ENCODE measurements around the gene OGFOD2. TPM values are rescaled to one million over a fixed set of nuclear protein-coding genes. Genes with fewer than 3 reads are reported as not detected.

Gene OGFOD2
- total RNA-seq, 1 experiment from 2014 or later = 16.3 TPM

- H3K9me3 ChIP-seq (replicated peaks) = no peaks in the 10 kb centered on the region
- no peak for DNase-seq (ENCODE audit: low read depth in 1 of 2, low spot score in 2 of 2)
Observed at GRCh38 chr12:122990961-122991622, 16.0 kb downstream of the OGFOD2 start.

GRCh38 chr12:122991623-122992275 lies 16.7 kb downstream of the OGFOD2 start:
- no peak for DNase-seq (ENCODE audit: low read depth in 1 of 2, low spot score in 2 of 2)
- no peak overlapping the region for H3K4me3 ChIP-seq
- no peak overlapping the region for H3K27ac ChIP-seq
- no peaks in the 10 kb centered on the region for H3K36me3 ChIP-seq
- H3K9me3 ChIP-seq (replicated peaks) = no peaks in the 10 kb centered on the region
- no peaks in the 10 kb centered on the region for H3K27me3 ChIP-seq (replicated peaks)
- H3K4me1 ChIP-seq (replicated peaks) = no peaks in the 10 kb centered on the region

More at GRCh38 chr12:122990961-122991622, 16.0 kb downstream of the OGFOD2 start:
- no peaks in the 10 kb centered on the region for H3K4me1 ChIP-seq (replicated peaks)
- H3K27ac ChIP-seq = no peak overlapping the region
- no peaks in the 10 kb centered on the region for H3K27me3 ChIP-seq (replicated peaks)
- no peak overlapping the region for H3K4me3 ChIP-seq
- H3K36me3 ChIP-seq = no peaks in the 10 kb centered on the region

DNA sequence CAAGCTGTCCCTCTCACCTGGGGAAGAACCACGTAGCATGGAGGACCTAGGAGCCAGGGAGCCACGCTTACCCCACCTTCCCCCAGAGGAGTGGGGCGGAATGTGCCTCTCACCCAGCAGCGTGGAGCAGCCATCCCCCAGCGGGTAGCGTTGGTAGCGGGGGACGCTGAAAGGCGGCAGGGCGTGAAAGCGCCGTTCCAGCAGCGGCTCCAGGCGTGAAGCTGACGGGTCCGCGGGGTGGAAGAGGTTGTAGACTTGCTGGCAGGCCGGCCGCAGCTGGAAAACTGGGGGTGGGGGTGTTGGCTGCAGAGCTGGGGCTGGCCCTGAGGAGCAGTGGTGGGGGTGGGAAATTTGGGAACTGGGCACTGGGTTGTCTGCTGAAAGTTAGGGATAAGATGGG lies 17.3 kb downstream of the OGFOD2 start:
- Histone ChIP-seq H3K27ac (no peak overlapping the region), H3K36me3 (no peaks in the 10 kb centered on the region), H3K27me3 (replicated peaks) (no peaks in the 10 kb centered on the region), H3K9me3 (replicated peaks) (no peaks in the 10 kb centered on the region), H3K4me3 (no peak overlapping the region), H3K4me1 (replicated peaks) (no peaks in the 10 kb centered on the region)
- DNase-seq (ENCODE audit: low read depth in 1 of 2, low spot score in 2 of 2) = no peak

DNA sequence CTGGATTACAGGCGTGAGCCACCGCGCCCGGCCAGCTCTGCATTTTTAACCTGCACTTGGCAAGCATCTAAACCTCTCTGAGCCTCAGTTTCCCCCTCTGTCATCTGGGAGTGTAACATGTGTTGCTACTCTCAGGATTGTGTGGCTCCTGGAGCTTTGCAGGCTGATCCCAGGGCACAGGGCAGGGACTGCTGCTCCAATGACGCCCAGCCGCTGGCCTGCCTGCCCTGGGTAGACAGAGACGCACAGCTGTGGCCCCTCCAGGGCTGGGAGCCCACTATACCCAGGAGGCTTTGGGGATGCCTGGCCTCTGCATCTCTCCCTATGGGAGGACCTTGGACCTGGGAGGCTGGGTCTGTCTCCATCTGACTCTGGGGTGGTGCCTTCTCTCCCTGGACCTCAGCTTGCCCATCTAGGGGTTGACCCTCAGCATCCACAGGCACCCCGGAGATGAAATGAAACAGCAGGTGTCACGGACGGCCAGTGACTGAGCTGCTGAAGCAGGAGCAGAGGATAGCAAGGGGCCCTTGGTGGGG lies 19.2 kb downstream of the OGFOD2 start:
- no peak for DNase-seq (ENCODE audit: low read depth in 1 of 2, low spot score in 2 of 2)
- Histone ChIP-seq H3K27me3 (replicated peaks) (no peaks in the 10 kb centered on the region), H3K36me3 (no peaks in the 10 kb centered on the region), H3K4me1 (replicated peaks) (no peaks in the 10 kb centered on the region), H3K27ac (no peak overlapping the region), H3K4me3 (no peak overlapping the region), H3K9me3 (replicated peaks) (no peaks in the 10 kb centered on the region)

DNA sequence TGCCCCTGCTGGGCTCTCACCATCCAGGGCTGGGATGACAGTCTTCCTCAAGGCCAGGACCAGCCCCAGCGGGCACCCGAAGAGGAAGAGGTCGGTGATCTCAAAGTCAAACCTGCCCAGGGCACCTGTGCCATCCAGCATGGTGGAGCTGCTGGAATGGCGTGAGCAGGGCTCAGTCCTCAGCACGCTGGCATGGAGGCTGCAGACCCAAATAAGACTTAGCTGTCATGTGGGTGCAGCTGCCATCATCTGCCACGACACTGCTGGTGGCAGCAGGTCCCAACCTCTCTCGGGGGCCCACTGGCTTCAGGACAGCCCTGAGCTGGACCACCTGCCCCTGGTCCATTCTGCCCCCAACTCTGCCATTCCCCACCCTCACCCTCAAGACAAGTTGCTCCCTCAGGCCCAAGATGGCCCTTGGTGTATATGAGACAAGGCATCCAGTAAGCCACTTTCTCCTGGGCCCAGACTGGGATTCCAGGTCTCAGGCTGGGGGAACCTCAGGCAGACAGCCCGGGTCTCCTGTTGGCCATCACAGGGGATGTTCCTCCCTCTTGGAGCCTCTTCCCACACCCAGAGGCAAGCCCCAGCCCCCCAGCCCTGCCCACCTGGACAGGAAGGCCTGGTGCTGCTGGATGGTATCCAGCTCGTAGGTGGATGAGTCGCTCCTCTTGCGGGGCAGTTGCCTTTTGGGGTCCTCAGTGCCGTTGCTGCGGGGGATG lies 19.9 kb downstream of the OGFOD2 start:
- H3K27me3 ChIP-seq (replicated peaks) = no peaks in the 10 kb centered on the region
- H3K4me3 ChIP-seq = no peak overlapping the region
- no peak for DNase-seq (ENCODE audit: low read depth in 1 of 2, low spot score in 2 of 2)
- H3K27ac ChIP-seq = no peak overlapping the region
- no peaks in the 10 kb centered on the region for H3K36me3 ChIP-seq
- H3K9me3 ChIP-seq (replicated peaks) = no peaks in the 10 kb centered on the region
- no peaks in the 10 kb centered on the region for H3K4me1 ChIP-seq (replicated peaks)

GRCh38 chr12:122995503-122996187 lies 20.6 kb downstream of the OGFOD2 start:
- H3K27ac ChIP-seq = no peak overlapping the region
- H3K36me3 ChIP-seq = no peaks in the 10 kb centered on the region
- no peak overlapping the region for H3K4me3 ChIP-seq
- H3K27me3 ChIP-seq (replicated peaks) = no peaks in the 10 kb centered on the region
- H3K4me1 ChIP-seq (replicated peaks) = no peaks in the 10 kb centered on the region
- no peaks in the 10 kb centered on the region for H3K9me3 ChIP-seq (replicated peaks)
- DNase-seq (ENCODE audit: low read depth in 1 of 2, low spot score in 2 of 2) = no peak

DNA sequence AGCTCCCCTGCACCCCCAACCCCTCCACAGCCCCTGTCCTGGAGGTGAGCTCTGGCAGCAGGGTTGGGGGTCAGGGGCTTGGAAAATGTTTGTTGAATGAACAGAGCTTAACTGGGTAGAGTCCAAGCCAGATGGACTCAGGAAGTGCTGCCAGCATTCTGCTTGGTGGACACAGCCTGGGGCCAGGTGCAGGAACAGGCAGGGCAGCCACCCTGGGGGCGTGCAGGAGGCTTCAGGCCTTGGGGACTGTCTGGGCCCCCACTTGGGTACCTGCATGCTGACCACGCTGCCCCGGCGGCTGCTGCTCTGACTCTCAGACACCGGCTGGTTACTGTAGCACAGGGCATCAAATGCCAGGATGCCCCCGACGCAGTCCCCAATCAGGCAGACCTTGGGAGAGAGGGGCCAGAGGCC lies 21.2 kb downstream of the OGFOD2 start:
- Histone ChIP-seq H3K36me3 (no peaks in the 10 kb centered on the region), H3K9me3 (replicated peaks) (no peaks in the 10 kb centered on the region), H3K4me1 (replicated peaks) (no peaks in the 10 kb centered on the region), H3K27me3 (replicated peaks) (no peaks in the 10 kb centered on the region), H3K4me3 (no peak overlapping the region), H3K27ac (no peak overlapping the region)
- no peak for DNase-seq (ENCODE audit: low read depth in 1 of 2, low spot score in 2 of 2)

DNA sequence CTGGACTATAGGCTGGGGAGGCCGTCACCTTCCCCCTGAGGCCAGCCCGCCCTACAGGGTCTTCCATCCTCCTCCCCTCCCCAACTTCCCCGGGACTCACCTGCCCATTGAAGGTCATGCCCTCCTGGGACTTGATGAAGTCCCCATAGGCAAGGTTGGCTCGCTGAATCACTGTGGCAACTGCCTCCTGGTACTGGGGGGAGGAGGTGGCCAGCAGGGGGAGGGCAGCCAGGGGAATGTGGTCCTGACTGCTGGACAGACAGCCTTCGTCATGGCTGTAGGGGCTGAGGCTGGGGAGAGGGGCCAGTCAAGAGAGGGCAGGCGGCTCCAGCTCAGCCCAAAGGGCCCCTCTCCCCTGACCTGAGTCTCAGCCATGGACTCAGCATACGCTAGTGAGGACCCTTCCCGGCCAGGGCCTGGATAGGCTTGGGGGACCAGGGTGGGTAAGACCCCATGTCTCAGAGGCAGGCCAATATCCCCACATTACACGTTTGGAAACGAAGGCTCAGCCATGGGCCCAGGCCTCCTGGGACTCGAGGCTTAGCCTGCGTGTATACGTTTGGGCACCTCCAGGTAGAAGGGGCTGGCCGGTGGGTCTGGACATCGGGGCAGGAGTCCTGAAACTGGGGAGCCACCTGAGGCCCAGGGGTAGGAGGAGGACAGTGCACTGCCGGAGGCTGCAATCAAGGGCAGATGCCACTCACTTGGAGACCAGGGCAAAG lies 21.7 kb downstream of the OGFOD2 start:
- no peaks in the 10 kb centered on the region for H3K4me1 ChIP-seq (replicated peaks)
- H3K27ac ChIP-seq = no peak overlapping the region
- no peak for DNase-seq (ENCODE audit: low read depth in 1 of 2, low spot score in 2 of 2)
- no peaks in the 10 kb centered on the region for H3K9me3 ChIP-seq (replicated peaks)
- H3K36me3 ChIP-seq = no peaks in the 10 kb centered on the region
- H3K27me3 ChIP-seq (replicated peaks) = no peaks in the 10 kb centered on the region
- H3K4me3 ChIP-seq = no peak overlapping the region

- Histone ChIP-seq H3K4me1 (replicated peaks) (no peaks in the 10 kb centered on the region), H3K4me3 (no peak overlapping the region), H3K36me3 (no peaks in the 10 kb centered on the region), H3K27ac (no peak overlapping the region), H3K9me3 (replicated peaks) (no peaks in the 10 kb centered on the region), H3K27me3 (replicated peaks) (no peaks in the 10 kb centered on the region)
- DNase-seq (ENCODE audit: low read depth in 1 of 2, low spot score in 2 of 2) = no peak
Observed at GRCh38 chr12:122997343-122998250, 22.6 kb downstream of the OGFOD2 start.

- Histone ChIP-seq H3K4me1 (replicated peaks) (no peaks in the 10 kb centered on the region), H3K9me3 (replicated peaks) (no peaks in the 10 kb centered on the region), H3K36me3 (no peaks in the 10 kb centered on the region), H3K4me3 (no peak overlapping the region), H3K27ac (no peak overlapping the region), H3K27me3 (replicated peaks) (no peaks in the 10 kb centered on the region)
- DNase-seq (ENCODE audit: low read depth in 1 of 2, low spot score in 2 of 2) = no peak
Observed at GRCh38 chr12:122998316-122998715, 23.3 kb downstream of the OGFOD2 start.

DNA sequence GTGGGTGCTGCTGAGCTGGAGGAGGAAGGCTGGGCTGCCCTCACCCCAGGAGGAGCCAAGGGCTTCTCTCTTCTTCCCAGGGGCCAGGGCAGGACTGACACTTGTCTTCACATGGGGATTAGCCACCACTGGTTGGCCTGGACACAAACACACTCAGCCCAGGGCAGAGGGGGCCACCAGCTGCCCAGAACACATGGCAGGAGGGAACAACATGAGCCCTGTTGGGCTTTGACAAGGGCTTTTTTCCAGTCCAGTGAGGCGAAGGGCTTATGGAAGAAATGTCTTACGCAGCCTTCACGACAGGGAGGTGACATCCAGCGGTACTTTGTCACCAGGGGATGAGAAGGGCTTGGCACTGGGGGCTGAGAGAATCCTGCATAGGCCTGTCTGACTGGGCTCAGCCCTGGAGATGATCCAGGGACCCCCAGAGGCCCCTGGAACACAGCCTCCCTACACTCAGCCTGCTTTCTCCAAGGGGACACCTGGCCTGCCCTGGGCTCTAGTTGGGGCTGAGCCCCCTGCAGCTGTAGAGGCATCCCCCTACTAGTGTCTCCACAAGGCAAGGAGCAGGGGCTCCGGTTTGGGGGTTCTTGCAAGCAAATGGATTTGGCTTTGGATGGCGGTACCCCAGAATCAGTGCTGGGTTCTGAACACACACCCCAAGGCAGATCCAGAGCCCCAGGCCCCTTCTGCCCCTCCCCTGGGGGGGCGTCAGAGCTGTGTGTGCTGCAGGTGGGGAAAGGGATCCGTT lies 24.3 kb downstream of the OGFOD2 start:
- Histone ChIP-seq H3K4me1 (replicated peaks) (no peaks in the 10 kb centered on the region), H3K27ac (no peak overlapping the region), H3K9me3 (replicated peaks) (no peaks in the 10 kb centered on the region), H3K36me3 (no peaks in the 10 kb centered on the region), H3K27me3 (replicated peaks) (no peaks in the 10 kb centered on the region), H3K4me3 (no peak overlapping the region)
- no peak for DNase-seq (ENCODE audit: low read depth in 1 of 2, low spot score in 2 of 2)

- Histone ChIP-seq H3K9me3 (replicated peaks) (no peaks in the 10 kb centered on the region), H3K27ac (no peak overlapping the region), H3K4me3 (no peak overlapping the region), H3K4me1 (replicated peaks) (no peaks in the 10 kb centered on the region), H3K27me3 (replicated peaks) (no peaks in the 10 kb centered on the region), H3K36me3 (no peaks in the 10 kb centered on the region)
- no peak for DNase-seq (ENCODE audit: low read depth in 1 of 2, low spot score in 2 of 2)
Observed at GRCh38 chr12:122999986-123000420, 25.0 kb downstream of the OGFOD2 start.
